Epithelial cell of esophagus (primary cell): ENCODE results near the gene ZSCAN12.
A peak's percentile ranks its signal among the peaks of the same experiment; 100 is the strongest.

Source experiments
- DNase-seq: peaks from one replicate; pipeline ENCODE4 v3.0.0; 2010; ENCODE audit warnings: low read depth
- H3K4me3 ChIP-seq: 2 replicates; pipeline ENCODE4 v1.5.1; 2011; ENCODE audit warnings: mild to moderate bottlenecking, low read length, control low read depth
- CTCF ChIP-seq: IDR thresholded peaks from 2 replicates; pipeline ENCODE4 v1.5.1; 2011; ENCODE audit warnings: low read depth, mild to moderate bottlenecking, low read length, control low read depth, inconsistent platforms; ENCODE audit not compliant: insufficient read depth; ENCODE audit errors: missing control alignments

ZSCAN12 gene

GRCh38 chr6:28353356-28353755 is 46.2 kb downstream of the ZSCAN12 start:
- DNase-seq, result no peak
- H3K4me3 ChIP-seq, result peak overlapping the region; percentile 41
- TF ChIP-seq CTCF, result no peak

- peak overlapping the region; percentile 64 for H3K4me3 ChIP-seq
- no peak for DNase-seq
- no peak for TF ChIP-seq CTCF
These were observed 48.0 kb downstream of the ZSCAN12 start for GRCh38 chr6:28351493-28351925.

GRCh38 chr6:28351087-28351486 is 48.5 kb downstream of the ZSCAN12 start:
- no peak for TF ChIP-seq CTCF
- H3K4me3 ChIP-seq, result peak overlapping the region; percentile 64
- no peak for DNase-seq

GRCh38 chr6:28349892-28350737 is 49.4 kb downstream of the ZSCAN12 start, which contains the start of gene ZKSCAN3:
Gene ZKSCAN3, plus strand, starts transcription at chr6:28349947. Its CDS starts 9,640 bp downstream, at chr6:28359587.
- H3K4me3 ChIP-seq, result peak within 1 kb of the TSS; percentile 64
- DNase-seq, result peak; percentile 86
- no peak for TF ChIP-seq CTCF

GRCh38 chr6:28349344-28349891 is 50.1 kb downstream of the ZSCAN12 start:
- TF ChIP-seq CTCF, result no peak
- DNase-seq, result no peak
- H3K4me3 ChIP-seq, result peak overlapping the region; percentile 64

GRCh38 chr6:28347119-28347518 is 52.4 kb downstream of the ZSCAN12 start:
- no peak overlapping the region for H3K4me3 ChIP-seq
- TF ChIP-seq CTCF, result no peak
- no peak for DNase-seq
